Measurements from ENCODE around the gene IGFALS.

IGFALS gene

DNA sequence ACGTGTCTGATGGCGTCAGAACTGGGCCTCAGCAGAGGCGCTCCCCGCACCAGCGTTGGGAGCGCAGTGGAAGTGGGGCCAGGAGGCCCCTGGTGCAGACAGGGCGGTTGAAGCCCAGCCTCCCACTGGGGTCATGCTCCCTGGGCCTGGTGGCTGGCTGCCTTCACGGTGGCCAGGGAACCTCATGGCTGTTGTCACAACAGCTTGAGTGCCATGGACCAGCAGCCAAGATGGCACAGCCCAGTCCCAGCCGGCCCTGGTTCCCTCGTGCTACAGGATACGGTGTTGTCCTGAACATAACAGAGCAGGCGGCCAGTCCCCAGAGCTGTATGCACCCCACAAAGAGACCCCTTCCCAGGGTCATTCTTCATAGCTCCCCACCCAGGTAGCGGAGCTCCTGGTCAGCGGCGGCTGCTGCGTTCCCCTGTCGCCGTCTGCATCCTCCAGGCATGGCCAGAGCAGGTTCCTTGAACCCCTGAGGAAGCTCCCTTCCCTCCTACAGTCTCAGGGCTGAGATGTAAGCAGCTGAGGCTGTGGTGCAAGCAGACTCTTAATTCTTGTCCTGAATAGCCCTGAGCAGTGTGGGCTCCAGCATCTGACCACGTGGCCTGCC lies 51.8 kb downstream of the IGFALS start:
- no peak for DNase-seq

DNA sequence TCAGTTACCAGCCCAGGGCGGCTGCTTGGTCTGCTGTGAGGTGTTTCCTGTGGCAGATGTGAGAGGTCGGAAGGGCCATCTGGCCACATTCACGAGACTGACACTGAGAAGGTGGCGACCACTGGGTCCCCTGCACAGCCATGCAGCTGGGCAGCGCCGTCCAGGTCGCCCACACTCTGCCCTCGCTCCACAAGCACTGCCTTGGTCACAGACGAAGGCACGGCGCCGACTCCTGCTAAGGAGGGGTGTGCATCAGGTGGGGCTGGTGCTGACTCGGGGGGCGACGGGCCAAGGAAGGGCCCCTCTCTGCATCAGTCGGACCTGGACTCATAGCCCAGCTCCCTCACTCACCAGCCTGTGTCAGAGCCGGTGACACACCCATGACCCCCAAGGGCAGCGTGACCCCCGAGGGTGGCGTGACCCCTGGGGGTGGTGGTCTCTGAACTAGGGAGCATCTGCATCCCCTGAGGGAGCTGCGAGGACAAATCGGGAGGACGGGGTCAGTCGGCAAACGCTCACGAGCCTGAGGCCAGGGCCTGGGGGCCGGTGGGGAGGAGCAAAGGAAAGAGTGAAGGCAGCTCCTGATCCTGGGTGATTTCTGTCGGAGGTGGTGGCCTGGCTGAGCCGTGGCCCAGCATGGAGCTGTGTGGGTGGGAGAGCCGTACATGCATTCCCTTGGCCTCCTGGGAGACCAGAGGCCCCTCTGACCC lies 52.6 kb downstream of the IGFALS start:
- DNase-seq = no peak
